Measurements from ENCODE around the gene GNPTAB.

GRCh38 chr12:101875162-101875561 lies 44.4 kb upstream of the GNPTAB start:
- TF ChIP-seq CTCF (IDR thresholded peaks at IDR 0.05) (no peak), POLR2A (IDR thresholded peaks at IDR 0.05) (no peak)
